ENCODE measurements around the gene IMPDH1.
A peak's percentile ranks its signal among the peaks of the same experiment; 100 is the strongest.

Gene IMPDH1

DNA sequence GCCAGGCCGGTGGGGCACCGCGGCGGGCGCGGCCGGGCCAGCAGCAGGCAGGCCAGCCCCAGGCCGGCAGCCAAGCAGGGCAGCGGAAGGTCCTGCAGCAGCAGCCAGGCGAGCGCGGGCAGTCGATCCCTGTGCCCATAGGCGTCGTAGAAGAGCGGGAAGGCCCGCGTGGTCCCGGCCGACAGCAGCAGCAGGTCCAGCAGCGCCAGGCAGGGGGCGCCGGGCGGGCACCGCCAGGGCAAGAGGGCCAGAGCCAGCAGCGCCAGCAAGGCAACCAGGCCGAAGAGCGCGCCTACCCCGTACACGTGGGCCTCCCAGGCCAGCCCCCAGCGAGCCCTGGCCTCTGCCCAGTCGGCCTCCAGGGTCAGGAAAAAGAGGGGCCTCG is 57.6 kb downstream of the IMPDH1 start:
- H3K23ac ChIP-seq (ENCODE audit: low read length in 2 of 2), result no peak overlapping the region

DNA sequence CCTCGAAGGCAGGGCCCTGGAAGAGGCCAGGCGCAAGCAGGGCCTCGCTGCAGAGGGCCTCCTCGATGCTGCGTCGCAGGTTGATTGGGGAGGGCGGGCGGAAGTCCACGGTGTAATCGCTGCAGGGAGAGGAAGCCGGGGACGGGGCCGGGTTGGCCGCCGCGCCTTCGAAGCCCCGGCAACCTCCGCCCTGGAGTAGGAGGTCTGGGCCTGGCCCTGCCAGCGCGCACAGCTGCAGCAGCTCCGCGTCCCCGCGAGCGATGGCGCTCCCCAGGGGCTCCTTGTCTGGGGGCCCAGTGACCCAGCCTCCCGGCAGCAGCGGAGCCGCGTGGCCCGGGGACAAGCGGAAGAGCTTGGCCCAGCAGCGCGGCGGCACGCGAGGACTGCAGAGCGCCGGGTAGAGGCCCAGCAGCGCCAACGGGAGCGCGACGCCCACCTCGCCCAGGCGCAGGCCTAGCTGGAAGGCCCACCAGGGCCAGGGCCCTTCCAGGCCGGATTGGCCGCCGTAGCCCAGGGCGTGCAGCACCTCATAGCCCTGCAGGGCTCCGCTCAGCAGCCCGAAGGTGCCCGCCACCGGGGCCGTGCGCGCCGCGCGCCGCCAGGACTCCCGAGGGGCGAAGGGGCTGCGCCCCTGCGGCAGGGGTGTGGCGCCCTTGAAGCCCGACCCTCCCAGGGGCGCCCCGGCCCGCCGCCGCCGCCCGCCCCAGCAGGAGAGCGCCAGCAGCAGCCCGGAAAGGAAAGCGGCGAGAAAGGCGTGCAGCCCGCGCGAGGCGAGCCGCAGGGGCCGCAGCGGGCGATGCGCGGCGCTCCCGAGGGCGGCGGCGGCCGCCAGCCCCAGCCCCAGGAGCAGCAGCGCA is 58.3 kb downstream of the IMPDH1 start:
- H2BK120ac ChIP-seq (ENCODE audit: low read depth, low read length), result no peak overlapping the region
- no peak overlapping the region for H3K4me2 ChIP-seq (ENCODE audit: low read length, poor library complexity, severe bottlenecking)
- no peak overlapping the region for H3K4me3 ChIP-seq (ENCODE audit: insufficient read depth in 1 of 2, low read depth in 1 of 2, low read length in 2 of 2)
- H3K4ac ChIP-seq (ENCODE audit: low read depth in 1 of 2, low read length in 2 of 2), result no peak overlapping the region
- no peak for DNase-seq
- no peak overlapping the region for H3K18ac ChIP-seq (ENCODE audit: low read depth in 1 of 2, low read length in 2 of 2)
- H3K27ac ChIP-seq (ENCODE audit: low read length, poor library complexity, severe bottlenecking), result no peak overlapping the region
- 42% methylated on average over 75 of the region's 97 CpGs for WGBS
- peaks cover 6% of the 10 kb centered on the region for H3K4me1 ChIP-seq (ENCODE audit: control insufficient read depth, insufficient read depth, low read depth, low read length)
- H3K23ac ChIP-seq (ENCODE audit: low read length in 2 of 2), result peak overlapping the region in 1 of 2 experiments; percentile 64
- no peak overlapping the region for H2AK5ac ChIP-seq (ENCODE audit: low read length, severe bottlenecking)
- H2BK15ac ChIP-seq (ENCODE audit: low read depth, poor library complexity, severe bottlenecking), result no peak overlapping the region
- no peaks in the 10 kb centered on the region for H3K36me3 ChIP-seq (ENCODE audit: control insufficient read depth in 1 of 2, insufficient read depth in 2 of 2, low read depth in 1 of 2, low read length in 2 of 2)
- no peak overlapping the region for H2AFZ ChIP-seq (ENCODE audit: low read depth, low read length)
- no peak overlapping the region for H3K14ac ChIP-seq (ENCODE audit: low read length in 2 of 2)
- H2BK12ac ChIP-seq (ENCODE audit: low read length in 2 of 2), result no peak overlapping the region
- no peak overlapping the region for H4K8ac ChIP-seq (ENCODE audit: low read length)
- no peak overlapping the region for H2BK5ac ChIP-seq (ENCODE audit: low read depth, low read length, poor library complexity, severe bottlenecking)
- no peak overlapping the region for H3K9ac ChIP-seq (ENCODE audit: low read length)
- H3K9me3 ChIP-seq (ENCODE audit: control insufficient read depth, low read length), result no peaks in the 10 kb centered on the region
- H3K27me3 ChIP-seq (ENCODE audit: control insufficient read depth in 1 of 2, insufficient read depth in 1 of 2, low read length in 2 of 2), result peaks cover 66 to 69% of the 10 kb centered on the region in 2 experiments
- no peak overlapping the region for H4K91ac ChIP-seq (ENCODE audit: low read length)
- no peaks in the 10 kb centered on the region for H3K79me1 ChIP-seq (replicated peaks; ENCODE audit: low read length, poor library complexity, severe bottlenecking)

More for the DNA sequence above, 57.6 kb downstream of the IMPDH1 start:
- no peak overlapping the region for H3K4me3 ChIP-seq (ENCODE audit: insufficient read depth in 1 of 2, low read depth in 1 of 2, low read length in 2 of 2)
- H3K4me2 ChIP-seq (ENCODE audit: low read length, poor library complexity, severe bottlenecking), result no peak overlapping the region
- H3K79me1 ChIP-seq (replicated peaks; ENCODE audit: low read length, poor library complexity, severe bottlenecking), result no peaks in the 10 kb centered on the region
- no peak overlapping the region for H3K18ac ChIP-seq (ENCODE audit: low read depth in 1 of 2, low read length in 2 of 2)
- no peak overlapping the region for H3K9ac ChIP-seq (ENCODE audit: low read length)
- H4K8ac ChIP-seq (ENCODE audit: low read length), result no peak overlapping the region
- no peaks in the 10 kb centered on the region for H3K36me3 ChIP-seq (ENCODE audit: control insufficient read depth in 1 of 2, insufficient read depth in 2 of 2, low read depth in 1 of 2, low read length in 2 of 2)
- peaks cover 69 to 72% of the 10 kb centered on the region in 2 experiments for H3K27me3 ChIP-seq (ENCODE audit: control insufficient read depth in 1 of 2, insufficient read depth in 1 of 2, low read length in 2 of 2)
- H2BK5ac ChIP-seq (ENCODE audit: low read depth, low read length, poor library complexity, severe bottlenecking), result no peak overlapping the region
- no peak overlapping the region for H2BK15ac ChIP-seq (ENCODE audit: low read depth, poor library complexity, severe bottlenecking)
- H3K4me1 ChIP-seq (ENCODE audit: control insufficient read depth, insufficient read depth, low read depth, low read length), result peaks cover 6% of the 10 kb centered on the region
- no peak overlapping the region for H2AK5ac ChIP-seq (ENCODE audit: low read length, severe bottlenecking)
- no peak overlapping the region for H2AFZ ChIP-seq (ENCODE audit: low read depth, low read length)
- no peak overlapping the region for H4K91ac ChIP-seq (ENCODE audit: low read length)
- H3K9me3 ChIP-seq (ENCODE audit: control insufficient read depth, low read length), result no peaks in the 10 kb centered on the region
- no peak overlapping the region for H2BK120ac ChIP-seq (ENCODE audit: low read depth, low read length)
- no peak overlapping the region for H2BK12ac ChIP-seq (ENCODE audit: low read length in 2 of 2)
- DNase-seq, result peak; percentile 11
- H3K4ac ChIP-seq (ENCODE audit: low read depth in 1 of 2, low read length in 2 of 2), result no peak overlapping the region
- WGBS, result 29% methylated on average over 32 of the region's 34 CpGs
- H3K14ac ChIP-seq (ENCODE audit: low read length in 2 of 2), result no peak overlapping the region
- H3K27ac ChIP-seq (ENCODE audit: low read length, poor library complexity, severe bottlenecking), result no peak overlapping the region

DNA sequence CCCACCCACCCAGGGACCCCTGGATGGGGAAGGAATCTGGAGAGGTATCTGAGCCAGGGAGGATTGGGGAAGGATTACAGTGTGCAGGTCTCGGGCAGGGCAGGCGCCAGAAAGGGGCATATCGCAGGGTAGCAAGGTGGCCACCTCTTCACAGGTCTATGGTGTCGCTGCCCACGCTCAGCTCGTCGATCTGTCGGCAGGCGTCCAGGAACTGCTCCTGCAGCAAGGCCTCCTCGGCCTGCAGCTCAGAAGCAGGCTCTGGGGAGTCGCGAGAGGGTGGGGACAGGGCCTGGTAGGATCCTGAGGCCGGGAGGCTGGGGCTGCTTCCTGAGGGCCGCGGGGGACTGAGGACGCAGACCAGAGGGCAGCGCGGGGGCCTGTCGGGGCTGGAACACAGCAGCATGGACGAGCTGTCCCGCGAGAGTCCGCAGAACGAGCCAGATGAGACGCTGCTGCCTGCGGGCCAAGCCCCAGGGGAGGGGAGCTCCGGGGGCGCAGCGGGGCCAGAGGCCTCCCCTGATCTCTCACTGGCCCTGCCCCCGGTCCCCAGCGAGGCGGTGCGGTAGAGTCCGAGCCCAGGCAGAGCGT is 59.0 kb downstream of the IMPDH1 start:
- peaks cover 62 to 69% of the 10 kb centered on the region in 2 experiments for H3K27me3 ChIP-seq (ENCODE audit: control insufficient read depth in 1 of 2, insufficient read depth in 1 of 2, low read length in 2 of 2)
- H3K27ac ChIP-seq (ENCODE audit: low read length, poor library complexity, severe bottlenecking), result no peak overlapping the region
- no peak overlapping the region for H4K8ac ChIP-seq (ENCODE audit: low read length)
- no peak overlapping the region for H3K18ac ChIP-seq (ENCODE audit: low read depth in 1 of 2, low read length in 2 of 2)
- no peak overlapping the region for H2BK15ac ChIP-seq (ENCODE audit: low read depth, poor library complexity, severe bottlenecking)
- H3K4me3 ChIP-seq (ENCODE audit: insufficient read depth in 1 of 2, low read depth in 1 of 2, low read length in 2 of 2), result no peak overlapping the region
- no peak for DNase-seq
- no peak overlapping the region for H2BK12ac ChIP-seq (ENCODE audit: low read length in 2 of 2)
- no peak overlapping the region for H2BK5ac ChIP-seq (ENCODE audit: low read depth, low read length, poor library complexity, severe bottlenecking)
- no peak overlapping the region for H3K4me2 ChIP-seq (ENCODE audit: low read length, poor library complexity, severe bottlenecking)
- no peaks in the 10 kb centered on the region for H3K79me1 ChIP-seq (replicated peaks; ENCODE audit: low read length, poor library complexity, severe bottlenecking)
- no peak overlapping the region for H2BK120ac ChIP-seq (ENCODE audit: low read depth, low read length)
- no peak overlapping the region for H4K91ac ChIP-seq (ENCODE audit: low read length)
- H3K9me3 ChIP-seq (ENCODE audit: control insufficient read depth, low read length), result no peaks in the 10 kb centered on the region
- no peak overlapping the region for H3K23ac ChIP-seq (ENCODE audit: low read length in 2 of 2)
- no peak overlapping the region for H3K9ac ChIP-seq (ENCODE audit: low read length)
- H3K4ac ChIP-seq (ENCODE audit: low read depth in 1 of 2, low read length in 2 of 2), result no peak overlapping the region
- H2AFZ ChIP-seq (ENCODE audit: low read depth, low read length), result no peak overlapping the region
- peaks cover 6% of the 10 kb centered on the region for H3K4me1 ChIP-seq (ENCODE audit: control insufficient read depth, insufficient read depth, low read depth, low read length)
- no peak overlapping the region for H3K14ac ChIP-seq (ENCODE audit: low read length in 2 of 2)
- 79% methylated on average over 35 of the region's 35 CpGs for WGBS
- no peaks in the 10 kb centered on the region for H3K36me3 ChIP-seq (ENCODE audit: control insufficient read depth in 1 of 2, insufficient read depth in 2 of 2, low read depth in 1 of 2, low read length in 2 of 2)
- no peak overlapping the region for H2AK5ac ChIP-seq (ENCODE audit: low read length, severe bottlenecking)

DNA sequence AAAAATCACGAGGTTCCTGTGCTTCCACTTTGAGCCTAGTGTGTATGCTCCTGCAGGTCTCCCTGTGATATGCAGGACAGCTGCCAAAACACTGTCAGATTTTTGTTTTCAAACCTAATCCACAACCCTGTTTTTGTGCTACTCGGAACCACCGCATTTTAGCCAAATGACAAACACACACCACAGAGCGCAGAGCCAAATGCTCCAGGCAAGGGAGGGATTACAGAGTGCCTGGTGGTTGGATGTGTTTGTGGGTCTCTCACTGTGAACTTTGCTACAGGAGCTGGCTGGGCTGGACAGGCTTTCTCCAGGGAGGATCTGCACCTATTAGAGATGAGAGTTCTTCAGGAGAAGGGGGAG is 60.3 kb downstream of the IMPDH1 start:
- Histone ChIP-seq H3K9ac (ENCODE audit: low read length) (no peak overlapping the region), H3K23ac (ENCODE audit: low read length in 2 of 2) (no peak overlapping the region), H3K4me1 (ENCODE audit: control insufficient read depth, insufficient read depth, low read depth, low read length) (peaks cover 6% of the 10 kb centered on the region), H2BK15ac (ENCODE audit: low read depth, poor library complexity, severe bottlenecking) (no peak overlapping the region), H2AFZ (ENCODE audit: low read depth, low read length) (no peak overlapping the region), H3K4ac (ENCODE audit: low read depth in 1 of 2, low read length in 2 of 2) (no peak overlapping the region), H4K91ac (ENCODE audit: low read length) (no peak overlapping the region), H3K14ac (ENCODE audit: low read length in 2 of 2) (no peak overlapping the region), H2AK5ac (ENCODE audit: low read length, severe bottlenecking) (no peak overlapping the region), H3K4me3 (ENCODE audit: insufficient read depth in 1 of 2, low read depth in 1 of 2, low read length in 2 of 2) (no peak overlapping the region), H3K27me3 (ENCODE audit: control insufficient read depth in 1 of 2, insufficient read depth in 1 of 2, low read length in 2 of 2) (peaks cover 51 to 64% of the 10 kb centered on the region in 2 experiments), H3K27ac (ENCODE audit: low read length, poor library complexity, severe bottlenecking) (no peak overlapping the region), H4K8ac (ENCODE audit: low read length) (no peak overlapping the region), H2BK120ac (ENCODE audit: low read depth, low read length) (no peak overlapping the region), H3K79me1 (replicated peaks; ENCODE audit: low read length, poor library complexity, severe bottlenecking) (no peaks in the 10 kb centered on the region), H3K4me2 (ENCODE audit: low read length, poor library complexity, severe bottlenecking) (no peak overlapping the region), H3K9me3 (ENCODE audit: control insufficient read depth, low read length) (no peaks in the 10 kb centered on the region), H3K18ac (ENCODE audit: low read depth in 1 of 2, low read length in 2 of 2) (no peak overlapping the region), H2BK12ac (ENCODE audit: low read length in 2 of 2) (no peak overlapping the region), H2BK5ac (ENCODE audit: low read depth, low read length, poor library complexity, severe bottlenecking) (no peak overlapping the region), H3K36me3 (ENCODE audit: control insufficient read depth in 1 of 2, insufficient read depth in 2 of 2, low read depth in 1 of 2, low read length in 2 of 2) (no peaks in the 10 kb centered on the region)
- no peak for DNase-seq
- WGBS, result 59% methylated on average over 2 of the region's 4 CpGs

Measured in mesenchymal stem cell (in vitro differentiated cells and primary cell).